Activated CD4-positive, alpha-beta T cell treated with anti-CD3 and anti-CD28 coated beads, Interleukin-2, amount 10 ng/mL, durations not matched to agents 24 days and 14 days (primary cell): ENCODE measurements around the gene MIX23. TPM values are rescaled to one million over a fixed set of nuclear protein-coding genes. Genes with fewer than 3 reads are reported as not detected.
"Not testable (repeated sequence)": the region's sequence is repeated elsewhere in the genome, so short reads cannot be mapped to it uniquely, and the experiment has no call there.

ENCODE experiments used
- DNase-seq: peaks from one replicate; pipeline ENCODE4 v3.0.0; 2022
- H3K27ac Mint-ChIP-seq: one replicate; pipeline ENCODE4 v1.8.0; 2022; ENCODE audit warnings: mild to moderate bottlenecking, mixed read lengths
- H3K27me3 Mint-ChIP-seq: one replicate; pipeline ENCODE4 v1.8.0; 2022; ENCODE audit warnings: mixed read lengths
- H3K36me3 Mint-ChIP-seq: one replicate; pipeline ENCODE4 v1.8.0; 2022; ENCODE audit warnings: low read depth, mild to moderate bottlenecking, mixed read lengths
- H3K4me1 Mint-ChIP-seq: one replicate; pipeline ENCODE4 v1.8.0; 2021; ENCODE audit warnings: mixed read lengths
- H3K4me3 Mint-ChIP-seq: one replicate; pipeline ENCODE4 v1.8.0; 2022; ENCODE audit warnings: mild to moderate bottlenecking, moderate library complexity, mixed read lengths
- H3K9me3 Mint-ChIP-seq: one replicate; pipeline ENCODE4 v1.8.0; 2021; ENCODE audit warnings: mixed read lengths
- intact Hi-C: fragments of 100-400 bp; cut with micrococcal nuclease; formaldehyde crosslinking; loops from one replicate; pipeline ENCODE4 v1.15.1; 2023
- total RNA-seq: library from RNA; stranded (reverse); gene quantifications from 2 replicates; pipeline ENCODE4 v1.2.3, GENCODE V29; 2022

The MIX23 gene
- total RNA-seq, 1 donor from 2014 or later: 126 TPM

DNA sequence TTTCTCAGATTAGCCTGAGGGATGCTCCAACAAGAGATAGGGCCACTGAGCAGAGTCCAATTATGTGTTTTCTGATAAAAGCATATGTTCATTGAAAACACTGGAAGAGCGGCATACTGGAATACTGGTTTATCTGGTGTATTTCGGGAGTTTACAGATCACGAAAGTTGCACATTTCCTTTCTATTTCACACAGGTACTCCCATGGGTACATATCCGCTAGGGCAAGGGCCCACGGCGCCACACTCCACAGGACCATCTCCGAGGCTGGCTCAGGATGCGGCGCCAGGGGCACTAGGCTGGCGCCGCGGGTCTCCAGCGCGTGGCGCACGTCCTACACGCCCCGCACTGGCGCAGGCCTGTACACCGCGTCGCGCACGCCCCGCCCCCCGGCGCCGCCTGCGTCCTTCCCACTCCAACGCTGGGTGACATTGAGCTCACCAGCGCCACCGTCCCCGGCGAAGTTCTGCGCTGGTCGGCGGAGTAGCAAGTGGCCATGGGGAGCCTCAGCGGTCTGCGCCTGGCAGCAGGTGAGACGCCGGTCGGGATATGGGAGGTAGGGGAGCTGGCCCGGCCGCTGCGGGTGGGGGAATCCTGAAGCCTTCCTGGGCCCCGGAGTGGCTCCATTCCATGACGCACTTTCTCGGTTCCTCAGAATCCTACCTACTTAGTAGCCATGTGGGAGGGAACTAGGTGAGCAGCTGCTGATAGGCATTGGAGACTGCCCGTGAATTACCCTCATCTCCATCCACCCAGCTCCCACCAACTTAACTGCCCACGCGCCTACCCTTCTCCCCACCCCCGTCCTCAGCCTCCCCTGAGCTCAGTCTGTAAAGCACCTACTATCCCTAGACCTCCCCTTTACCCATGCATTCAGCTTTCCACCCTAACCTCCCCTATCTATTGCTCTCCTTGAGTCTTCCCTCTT, 1.0 kb upstream of the MIX23 start, which contains the start of gene FAM162A:
FAM162A (plus strand) TSS at position 412 of the 927 bp plus-strand sequence; CDS start at position 496, 84 bp downstream.
- no peaks in the 10 kb centered on the region for H3K27me3 Mint-ChIP-seq
- H3K4me1 Mint-ChIP-seq: peaks cover 64% of the 10 kb centered on the region
- DNase-seq: peak; percentile 98
- no peaks in the 10 kb centered on the region for H3K9me3 Mint-ChIP-seq
- intact Hi-C loops: loop anchor here (1.0 to 5.0 kb wide), 12 partner anchors 9 to 837 kb away; partner anchors contain the start of genes DTX3L, EAF2, GOLGB1 and IQCB1
- H3K27ac Mint-ChIP-seq: peak within 1 kb of the TSS; percentile 96
- H3K36me3 Mint-ChIP-seq: peaks cover 39% of the 10 kb centered on the region
- peak within 1 kb of the TSS; percentile 97 for H3K4me3 Mint-ChIP-seq

- Mint-ChIP-seq H3K4me3 (no peak overlapping the region), H3K27ac (peak overlapping the region; percentile 9), H3K4me1 (peaks cover 41% of the 10 kb centered on the region), H3K27me3 (no peaks in the 10 kb centered on the region), H3K9me3 (peaks cover 4% of the 10 kb centered on the region), H3K36me3 (peaks cover 42% of the 10 kb centered on the region)
- no peak for DNase-seq
- intact Hi-C loops: no loop called here
Measured at GRCh38 chr3:122377975-122378374, 5.1 kb downstream of the MIX23 start.

DNA sequence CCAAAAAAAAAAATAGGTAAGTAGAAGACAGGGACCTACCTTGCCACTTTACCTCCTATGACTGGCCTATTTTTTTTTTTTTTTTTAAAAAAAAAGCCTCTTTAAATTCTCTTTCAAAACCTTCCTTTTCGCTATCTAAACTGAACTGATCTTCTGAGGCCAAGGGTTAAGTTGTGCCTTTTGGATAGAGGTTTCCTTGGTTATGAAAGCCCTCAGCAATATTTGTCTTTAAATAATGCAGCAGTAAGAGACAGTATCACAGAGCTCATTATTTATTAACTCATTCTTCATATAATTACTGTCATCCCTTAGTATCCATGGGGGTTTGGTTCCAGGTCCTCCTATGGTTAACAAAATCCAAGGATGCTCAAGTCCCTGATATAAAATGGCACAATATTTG, 9.0 kb downstream of the MIX23 start:
- Mint-ChIP-seq H3K9me3 (peaks cover 4% of the 10 kb centered on the region), H3K27ac (no peak overlapping the region), H3K36me3 (peaks cover 38% of the 10 kb centered on the region), H3K27me3 (no peaks in the 10 kb centered on the region), H3K4me3 (no peak overlapping the region), H3K4me1 (peaks cover 17% of the 10 kb centered on the region)
- DNase-seq: no peak
- intact Hi-C loops: no loop called here

DNA sequence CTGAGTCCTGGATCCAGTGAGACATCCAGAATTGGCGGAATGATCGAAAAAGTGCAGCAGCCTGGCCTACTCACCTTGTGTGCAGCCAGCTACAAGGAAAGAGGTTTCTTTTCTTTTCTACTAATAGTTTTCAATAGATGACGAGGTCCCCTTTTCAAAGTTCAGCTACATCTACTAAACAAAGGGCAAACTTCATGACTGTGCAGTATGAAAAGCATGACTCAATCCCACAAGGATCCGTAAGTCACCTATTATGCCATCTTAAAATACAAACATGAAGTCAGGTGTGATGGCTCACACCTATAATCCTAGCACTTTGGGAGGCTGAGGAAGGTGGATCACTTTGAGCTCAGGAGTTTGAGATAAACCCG, 16.7 kb downstream of the MIX23 start:
- Mint-ChIP-seq H3K27ac (peak overlapping the region; percentile 18), H3K4me1 (peaks cover 34% of the 10 kb centered on the region), H3K4me3 (no peak overlapping the region), H3K27me3 (no peaks in the 10 kb centered on the region), H3K36me3 (peaks cover 50% of the 10 kb centered on the region), H3K9me3 (no peaks in the 10 kb centered on the region)
- DNase-seq: no peak
- intact Hi-C loops: loop anchor here (5.0 kb wide), 2 partner anchors 109 to 819 kb away; partner anchors contain the start of gene POLQ

- peak; percentile 68 for DNase-seq
- Mint-ChIP-seq H3K36me3 (peaks cover 47% of the 10 kb centered on the region), H3K27ac (peak overlapping the region; percentile 95), H3K4me3 (peak overlapping the region; percentile 30), H3K4me1 (peaks cover 33% of the 10 kb centered on the region)
- not testable (repeated sequence) for H3K27me3 Mint-ChIP-seq, H3K9me3 Mint-ChIP-seq
- intact Hi-C loops: loop anchor here (1.0 to 5.0 kb wide), 7 partner anchors 18 to 818 kb away; partner anchors contain the start of genes MIX23 and POLQ
Measured at GRCh38 chr3:122365582-122366378, 17.3 kb downstream of the MIX23 start.

GRCh38 chr3:122365073-122365472, 18.0 kb downstream of the MIX23 start:
- no peaks in the 10 kb centered on the region for H3K9me3 Mint-ChIP-seq
- H3K4me3 Mint-ChIP-seq: peak overlapping the region; percentile 30
- peaks cover 33% of the 10 kb centered on the region for H3K4me1 Mint-ChIP-seq
- peaks cover 49% of the 10 kb centered on the region for H3K36me3 Mint-ChIP-seq
- no peaks in the 10 kb centered on the region for H3K27me3 Mint-ChIP-seq
- H3K27ac Mint-ChIP-seq: peak overlapping the region; percentile 95
- DNase-seq: no peak
- intact Hi-C loops: loop anchor here (1.0 to 5.0 kb wide), 7 partner anchors 18 to 818 kb away; partner anchors contain the start of genes MIX23 and POLQ

GRCh38 chr3:122364490-122364889, 18.5 kb downstream of the MIX23 start:
- no peaks in the 10 kb centered on the region for H3K27me3 Mint-ChIP-seq
- no peak for DNase-seq
- peaks cover 48% of the 10 kb centered on the region for H3K36me3 Mint-ChIP-seq
- peak overlapping the region; percentile 14 for H3K4me3 Mint-ChIP-seq
- H3K27ac Mint-ChIP-seq: peak overlapping the region; percentile 95
- intact Hi-C loops: loop anchor here (2.0 kb wide), 1 partner anchor 66 kb away; no protein-coding TSS in a partner anchor
- H3K4me1 Mint-ChIP-seq: peaks cover 33% of the 10 kb centered on the region
- H3K9me3 Mint-ChIP-seq: no peaks in the 10 kb centered on the region

- Mint-ChIP-seq H3K4me1 (peaks cover 31% of the 10 kb centered on the region), H3K4me3 (no peak overlapping the region), H3K27me3 (no peaks in the 10 kb centered on the region), H3K36me3 (peaks cover 46% of the 10 kb centered on the region), H3K27ac (no peak overlapping the region), H3K9me3 (no peaks in the 10 kb centered on the region)
- no peak for DNase-seq
- intact Hi-C loops: no loop called here
Measured at GRCh38 chr3:122362026-122362425, 21.0 kb downstream of the MIX23 start.

- Mint-ChIP-seq H3K27me3 (no peaks in the 10 kb centered on the region), H3K9me3 (no peaks in the 10 kb centered on the region), H3K4me3 (no peak overlapping the region), H3K27ac (no peak overlapping the region), H3K36me3 (peaks cover 26% of the 10 kb centered on the region), H3K4me1 (peaks cover 10% of the 10 kb centered on the region)
- intact Hi-C loops: no loop called here
- no peak for DNase-seq
Measured at GRCh38 chr3:122358703-122359032, 24.4 kb downstream of the MIX23 start.

- H3K27ac Mint-ChIP-seq: no peak overlapping the region
- H3K4me3 Mint-ChIP-seq: no peak overlapping the region
- intact Hi-C loops: no loop called here
- H3K4me1 Mint-ChIP-seq: peaks cover 8% of the 10 kb centered on the region
- H3K9me3 Mint-ChIP-seq: no peaks in the 10 kb centered on the region
- H3K36me3 Mint-ChIP-seq: peaks cover 22% of the 10 kb centered on the region
- no peaks in the 10 kb centered on the region for H3K27me3 Mint-ChIP-seq
- DNase-seq: no peak
Measured at GRCh38 chr3:122357828-122358702, 25.0 kb downstream of the MIX23 start.

GRCh38 chr3:122356402-122356801, 26.6 kb downstream of the MIX23 start:
- peaks cover 7% of the 10 kb centered on the region for H3K4me1 Mint-ChIP-seq
- intact Hi-C loops: no loop called here
- DNase-seq: peak; percentile 77

DNA sequence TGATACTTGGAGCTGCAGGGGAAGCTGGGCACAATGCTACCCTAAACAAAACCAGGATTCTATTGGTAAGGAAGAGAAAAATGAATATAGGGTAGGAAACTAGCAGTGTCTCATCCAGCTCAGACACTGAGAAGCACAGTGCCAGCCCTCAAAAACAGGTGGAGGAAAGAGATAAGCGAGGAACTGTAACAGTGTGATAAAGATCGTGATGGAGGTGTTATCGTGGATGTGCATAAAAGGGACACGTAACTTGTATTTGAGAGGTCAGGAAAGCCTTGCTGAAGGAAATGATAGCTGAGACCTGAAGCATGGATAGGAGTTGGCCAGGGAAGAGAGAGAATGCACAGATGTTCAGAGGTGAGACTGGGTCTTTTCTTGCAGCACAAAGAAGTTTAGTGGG, 27.4 kb downstream of the MIX23 start:
- peaks cover 7% of the 10 kb centered on the region for H3K4me1 Mint-ChIP-seq
- no peaks in the 10 kb centered on the region for H3K27me3 Mint-ChIP-seq
- no peak overlapping the region for H3K4me3 Mint-ChIP-seq
- H3K9me3 Mint-ChIP-seq: no peaks in the 10 kb centered on the region
- no peak overlapping the region for H3K27ac Mint-ChIP-seq
- peaks cover 14% of the 10 kb centered on the region for H3K36me3 Mint-ChIP-seq
- intact Hi-C loops: no loop called here
- DNase-seq: no peak

More at GRCh38 chr3:122356402-122356801, 26.6 kb downstream of the MIX23 start:
- no peaks in the 10 kb centered on the region for H3K9me3 Mint-ChIP-seq
- peaks cover 15% of the 10 kb centered on the region for H3K36me3 Mint-ChIP-seq
- no peak overlapping the region for H3K4me3 Mint-ChIP-seq
- H3K27me3 Mint-ChIP-seq: no peaks in the 10 kb centered on the region
- H3K27ac Mint-ChIP-seq: no peak overlapping the region

GRCh38 chr3:122353893-122354401, 29.1 kb downstream of the MIX23 start:
- DNase-seq: no peak
- Mint-ChIP-seq H3K36me3 (peaks cover 12% of the 10 kb centered on the region), H3K4me3 (no peak overlapping the region), H3K27me3 (no peaks in the 10 kb centered on the region), H3K9me3 (no peaks in the 10 kb centered on the region), H3K4me1 (peaks cover 7% of the 10 kb centered on the region), H3K27ac (no peak overlapping the region)
- intact Hi-C loops: no loop called here
